K562 (cell line): ENCODE data around the gene OPRD1. TPM values are rescaled to one million over a fixed set of nuclear protein-coding genes. Genes with fewer than 3 reads are reported as not detected.
A peak's percentile ranks its signal among the peaks of the same experiment; 100 is the strongest.

Experiments used
- ARID2 ChIP-seq: fragments of 450-650 bp; IDR thresholded peaks from 2 replicates; pipeline ENCODE4 v1.6.1; 2017; ENCODE audit warnings: antibody characterized with exemption, mild to moderate bottlenecking
- CHD7 ChIP-seq: fragments of 200-600 bp; sonication (generic); IDR thresholded peaks from one replicate; pipeline ENCODE4 v1.6.1; 2012; ENCODE audit warnings: mild to moderate bottlenecking, low read depth, low read length, inconsistent platforms
- ESRRB ChIP-seq: fragments of 250-450 bp; sonication (Bioruptor Pico); IDR thresholded peaks from 2 replicates; pipeline ENCODE4 v1.5.0; 2020; ENCODE audit warnings: mild to moderate bottlenecking, moderate library complexity, borderline replicate concordance
- FOSL1 ChIP-seq: fragments of 200-800 bp; sonication (Bioruptor generic); conservative IDR thresholded peaks from 2 replicates; pipeline ENCODE4 v1.6.1; 2016; ENCODE audit warnings: missing genetic modification characterization, missing compliant biosample characterization
- GATAD2B ChIP-seq: fragments of 450-650 bp; IDR thresholded peaks from 2 replicates; pipeline ENCODE4 v1.6.1; 2017; ENCODE audit warnings: mild to moderate bottlenecking, borderline replicate concordance
- NFYB ChIP-seq: IDR thresholded peaks from 2 replicates; pipeline ENCODE4 v1.6.1; 2011; ENCODE audit warnings: mild to moderate bottlenecking, moderate library complexity; ENCODE audit not compliant: insufficient read length; ENCODE audit errors: extremely low read depth
- POLR3A ChIP-seq: IDR thresholded peaks from 2 replicates; pipeline ENCODE4 v1.6.1; 2011; ENCODE audit warnings: borderline replicate concordance, mild to moderate bottlenecking, moderate library complexity; ENCODE audit not compliant: insufficient read length, insufficient read depth; ENCODE audit errors: extremely low read depth
- TGIF2 ChIP-seq: sonication (generic); formaldehyde crosslinking; IDR thresholded peaks from 2 replicates; pipeline ENCODE4 v1.8.1; 2022; ENCODE audit warnings: mild to moderate bottlenecking, missing genetic modification reagents, moderate library complexity
- ZNF280A ChIP-seq: fragments of 450-650 bp; IDR thresholded peaks from 2 replicates; pipeline ENCODE4 v1.6.1; 2018; ENCODE audit warnings: mild to moderate bottlenecking, low read depth; ENCODE audit not compliant: partially characterized antibody
- ZNF280B ChIP-seq: fragments of 250-450 bp; sonication (Bioruptor Pico); IDR thresholded peaks from 2 replicates; pipeline ENCODE4 v1.5.1; 2021; ENCODE audit warnings: mild to moderate bottlenecking
- polyA plus RNA-seq, 8 experiments: library from polyadenylated mRNA; depleted of rRNA in 4 of 8; stranded (reverse) in 5 of 8; unstranded in 3 of 8; fragments of >200 nt; fragmentation: Nextera tagmentation in 2 of 8; fragmentation: Illumina TruSeq in 1 of 8; extraction: Ambion mirVana in 2 of 8; extraction: Trizol in 1 of 8; gene quantifications; 2 replicates each; pipeline versions ENCODE4 v1.2.1 to v1.2.3, GENCODE V29; 2011 to 2014; ENCODE audit warnings: inconsistent platforms in 1 of 8, missing spikeins in 1 of 8
- total RNA-seq, 7 experiments: library from RNA; depleted of rRNA in 6 of 7; stranded (reverse); fragments of >200 nt in 6 of 7; fragmentation: Illumina TruSeq in 2 of 7; extraction: Trizol in 2 of 7; gene quantifications; 2 replicates each; pipeline versions ENCODE4 v1.2.1 to v1.2.3, GENCODE V29; 2011 to 2021; ENCODE audit warnings: low replicate concordance in 1 of 7

Gene OPRD1
- total and polyA plus RNA-seq, 9 of the 15 experiments (the other 6 are each of a cell fraction or from before 2014, with no cell fraction given), result under 0.01 to 0.03 (median under 0.01) TPM; not detected in 6

GRCh38 chr1:28882009-28882628 is 70.1 kb downstream of the OPRD1 start (continued):
- TF ChIP-seq POLR3A, result no peak
- peak; percentile 100 for TF ChIP-seq ARID2
- TF ChIP-seq TGIF2 (CRISPR knock-in tag), result no peak
- TF ChIP-seq FOSL1 (tag), result peak; percentile 65
- no peak for TF ChIP-seq CHD7
- no peak for TF ChIP-seq ESRRB (CRISPR knock-in tag)
- TF ChIP-seq GATAD2B, result peak; percentile 91
- no peak for TF ChIP-seq ZNF280B (CRISPR knock-in tag)
- TF ChIP-seq ZNF280A, result no peak
- TF ChIP-seq NFYB, result no peak
- TF ChIP-seq, all 486 proteins: peak for 185
